HG03097 (cell line): ENCODE results near the gene ASAP2.

ENCODE experiments used
- ATAC-seq: cut with Tn5 transposase; IDR thresholded peaks from one replicate; pipeline ENCODE4 v1.9.1; 2021; ENCODE audit not compliant: unreplicated experiment, low FRiP score

The ASAP2 gene

GRCh38 chr2:9365498-9366019 lies 158.9 kb downstream of the ASAP2 start:
- ATAC-seq = no peak

- no peak for ATAC-seq
Measured at GRCh38 chr2:9366026-9366425, 159.4 kb downstream of the ASAP2 start.

GRCh38 chr2:9370746-9371145 lies 164.1 kb downstream of the ASAP2 start:
- ATAC-seq = no peak

GRCh38 chr2:9373047-9373446 lies 166.4 kb downstream of the ASAP2 start:
- ATAC-seq = no peak

GRCh38 chr2:9373476-9373875 lies 166.9 kb downstream of the ASAP2 start:
- no peak for ATAC-seq

- no peak for ATAC-seq
Measured at GRCh38 chr2:9374071-9374730, 167.6 kb downstream of the ASAP2 start.

GRCh38 chr2:9375857-9376428 lies 169.3 kb downstream of the ASAP2 start:
- no peak for ATAC-seq

GRCh38 chr2:9377461-9378097 lies 171.0 kb downstream of the ASAP2 start:
- no peak for ATAC-seq

- no peak for ATAC-seq
Measured at GRCh38 chr2:9378433-9379390, 172.1 kb downstream of the ASAP2 start.

- ATAC-seq = no peak
Measured at GRCh38 chr2:9379391-9379755, 172.8 kb downstream of the ASAP2 start.

- no peak for ATAC-seq
Measured at GRCh38 chr2:9380702-9381628, 174.4 kb downstream of the ASAP2 start.

GRCh38 chr2:9382604-9383235 lies 176.1 kb downstream of the ASAP2 start:
- no peak for ATAC-seq

- ATAC-seq = no peak
Measured at GRCh38 chr2:9384521-9384920, 177.9 kb downstream of the ASAP2 start.

GRCh38 chr2:9385841-9386240 lies 179.2 kb downstream of the ASAP2 start:
- ATAC-seq = no peak

GRCh38 chr2:9388199-9388681 lies 181.6 kb downstream of the ASAP2 start:
- ATAC-seq = no peak

GRCh38 chr2:9388950-9389911 lies 182.6 kb downstream of the ASAP2 start:
- no peak for ATAC-seq

- ATAC-seq = no peak
Measured at GRCh38 chr2:9390151-9390850, 183.7 kb downstream of the ASAP2 start.
